DND-41 (cell line): Measurements from ENCODE around the gene ATP1A1.

Experiments
- EZH2 ChIP-seq: IDR thresholded peaks from 3 replicates; pipeline ENCODE4 v1.6.1; 2012; ENCODE audit warnings: borderline replicate concordance, low read depth, mild to moderate bottlenecking, moderate library complexity, low read length, inconsistent platforms; ENCODE audit not compliant: severe bottlenecking
- TF ChIP-seq, protein P1 (sequence below): IDR thresholded peaks from 2 replicates; pipeline ENCODE4 v1.5.1; 2012; ENCODE audit warnings: borderline replicate concordance, low read length, moderate library complexity, mild to moderate bottlenecking; ENCODE audit not compliant: poor library complexity, severe bottlenecking; ENCODE audit errors: extremely low read depth

- TF ChIP-seq EZH2: no peak
- TF ChIP-seq, protein P1, sequence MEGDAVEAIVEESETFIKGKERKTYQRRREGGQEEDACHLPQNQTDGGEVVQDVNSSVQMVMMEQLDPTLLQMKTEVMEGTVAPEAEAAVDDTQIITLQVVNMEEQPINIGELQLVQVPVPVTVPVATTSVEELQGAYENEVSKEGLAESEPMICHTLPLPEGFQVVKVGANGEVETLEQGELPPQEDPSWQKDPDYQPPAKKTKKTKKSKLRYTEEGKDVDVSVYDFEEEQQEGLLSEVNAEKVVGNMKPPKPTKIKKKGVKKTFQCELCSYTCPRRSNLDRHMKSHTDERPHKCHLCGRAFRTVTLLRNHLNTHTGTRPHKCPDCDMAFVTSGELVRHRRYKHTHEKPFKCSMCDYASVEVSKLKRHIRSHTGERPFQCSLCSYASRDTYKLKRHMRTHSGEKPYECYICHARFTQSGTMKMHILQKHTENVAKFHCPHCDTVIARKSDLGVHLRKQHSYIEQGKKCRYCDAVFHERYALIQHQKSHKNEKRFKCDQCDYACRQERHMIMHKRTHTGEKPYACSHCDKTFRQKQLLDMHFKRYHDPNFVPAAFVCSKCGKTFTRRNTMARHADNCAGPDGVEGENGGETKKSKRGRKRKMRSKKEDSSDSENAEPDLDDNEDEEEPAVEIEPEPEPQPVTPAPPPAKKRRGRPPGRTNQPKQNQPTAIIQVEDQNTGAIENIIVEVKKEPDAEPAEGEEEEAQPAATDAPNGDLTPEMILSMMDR: no peak
These were observed 44.6 kb downstream of the ATP1A1 start for GRCh38 chr1:116417678-116418077.
